GM21367 (cell line): Measurements from ENCODE around the gene SLC6A8.
A peak's percentile ranks its signal among the peaks of the same experiment; 100 is the strongest.
"Not testable (repeated sequence)": the region's sequence is repeated elsewhere in the genome, so short reads cannot be mapped to it uniquely, and the experiment has no call there.

Source experiments
- ATAC-seq: cut with Tn5 transposase; IDR thresholded peaks from one replicate; pipeline ENCODE4 v1.9.1; 2021; ENCODE audit not compliant: unreplicated experiment

Gene SLC6A8

DNA sequence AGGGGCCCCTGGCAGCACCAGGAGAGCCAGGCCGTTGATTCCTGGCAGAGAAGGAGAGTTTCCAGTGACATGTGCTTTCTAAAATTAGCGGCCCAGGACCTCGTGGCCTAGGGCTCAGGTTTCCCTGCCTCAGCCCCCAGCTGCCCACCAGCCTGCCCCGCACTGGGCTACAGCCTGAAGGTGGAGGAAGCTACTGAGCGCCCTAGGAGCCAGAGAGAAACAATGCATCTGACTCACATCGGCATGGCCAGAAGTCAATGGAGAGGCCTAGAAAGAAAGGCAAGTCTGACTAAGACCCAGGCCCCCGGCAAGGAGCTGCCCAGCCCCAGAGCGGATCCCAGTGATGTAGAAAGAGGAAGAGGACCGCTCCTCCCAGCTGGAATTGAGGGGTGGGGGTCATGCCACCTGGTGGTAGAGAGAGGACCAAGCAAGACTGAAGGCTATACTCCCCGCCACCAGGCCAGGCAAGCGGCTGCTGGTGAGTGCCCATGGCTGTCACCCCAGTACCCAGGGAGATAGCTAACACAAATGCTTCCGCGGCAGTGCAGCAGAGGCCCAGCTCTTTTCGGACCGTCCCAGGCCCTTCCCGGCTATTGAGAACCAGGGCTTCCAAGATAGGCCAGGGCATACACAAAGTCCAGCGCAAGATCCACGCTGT, 17.8 kb downstream of the SLC6A8 start:
- not testable (repeated sequence) for ATAC-seq

DNA sequence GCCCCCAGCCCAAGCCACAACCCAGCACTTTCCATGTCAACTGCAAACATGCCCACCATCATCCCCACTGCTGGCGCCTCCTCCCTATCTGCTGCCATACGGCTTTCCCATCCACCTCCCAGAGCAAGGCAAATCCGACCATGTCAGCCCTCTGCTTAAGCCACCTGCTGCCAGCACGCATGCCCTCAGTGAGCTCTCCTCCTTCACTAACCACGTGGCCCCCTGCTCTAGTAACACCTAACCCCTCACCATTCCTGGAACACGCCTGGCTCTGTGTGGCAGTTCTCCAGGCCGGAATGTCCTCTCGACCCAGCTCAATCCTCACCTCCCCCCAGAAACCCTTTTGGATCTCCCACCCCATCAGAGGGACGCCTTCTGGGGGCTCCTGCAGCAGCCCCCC, 19.1 kb downstream of the SLC6A8 start:
- no peak for ATAC-seq

DNA sequence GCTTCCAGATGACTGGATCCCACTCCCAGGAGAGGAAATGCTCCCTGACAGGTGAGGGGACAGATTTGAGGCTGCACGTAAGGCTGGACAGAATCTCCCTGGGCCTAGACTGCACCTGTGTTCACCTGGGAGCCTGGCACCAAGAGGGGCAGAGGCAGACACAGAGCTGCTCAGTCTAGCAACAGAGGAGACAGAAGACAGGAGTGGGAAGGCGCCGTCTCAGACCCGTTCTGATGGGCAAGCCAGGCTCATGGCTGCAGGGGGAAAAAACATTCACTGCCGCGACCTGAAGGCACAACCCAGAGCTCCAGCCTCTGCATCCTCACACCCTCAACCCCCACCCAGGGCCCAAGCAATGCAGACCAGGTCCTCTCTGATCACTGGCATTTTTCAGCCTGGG, 19.7 kb downstream of the SLC6A8 start:
- no peak for ATAC-seq

DNA sequence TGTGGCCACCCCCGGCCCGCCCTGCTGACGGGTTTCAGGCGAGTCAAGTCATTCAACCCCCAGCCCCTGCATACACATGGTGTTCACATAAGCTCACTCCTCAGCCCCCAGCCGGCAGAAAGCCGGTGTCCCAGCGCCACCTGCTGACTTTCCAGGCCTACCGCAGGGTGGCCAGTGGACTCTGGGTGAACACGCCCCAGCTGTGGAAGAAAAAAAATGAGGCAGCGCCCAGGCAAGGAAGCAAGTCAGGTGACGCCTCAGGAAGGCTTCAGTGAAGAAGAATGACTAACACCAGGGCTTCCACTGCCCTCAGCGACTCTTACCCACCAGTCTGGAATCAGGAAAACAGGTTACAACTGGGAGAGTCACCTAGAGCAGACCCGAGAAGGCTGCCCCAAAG, 20.7 kb downstream of the SLC6A8 start:
- ATAC-seq: no peak

DNA sequence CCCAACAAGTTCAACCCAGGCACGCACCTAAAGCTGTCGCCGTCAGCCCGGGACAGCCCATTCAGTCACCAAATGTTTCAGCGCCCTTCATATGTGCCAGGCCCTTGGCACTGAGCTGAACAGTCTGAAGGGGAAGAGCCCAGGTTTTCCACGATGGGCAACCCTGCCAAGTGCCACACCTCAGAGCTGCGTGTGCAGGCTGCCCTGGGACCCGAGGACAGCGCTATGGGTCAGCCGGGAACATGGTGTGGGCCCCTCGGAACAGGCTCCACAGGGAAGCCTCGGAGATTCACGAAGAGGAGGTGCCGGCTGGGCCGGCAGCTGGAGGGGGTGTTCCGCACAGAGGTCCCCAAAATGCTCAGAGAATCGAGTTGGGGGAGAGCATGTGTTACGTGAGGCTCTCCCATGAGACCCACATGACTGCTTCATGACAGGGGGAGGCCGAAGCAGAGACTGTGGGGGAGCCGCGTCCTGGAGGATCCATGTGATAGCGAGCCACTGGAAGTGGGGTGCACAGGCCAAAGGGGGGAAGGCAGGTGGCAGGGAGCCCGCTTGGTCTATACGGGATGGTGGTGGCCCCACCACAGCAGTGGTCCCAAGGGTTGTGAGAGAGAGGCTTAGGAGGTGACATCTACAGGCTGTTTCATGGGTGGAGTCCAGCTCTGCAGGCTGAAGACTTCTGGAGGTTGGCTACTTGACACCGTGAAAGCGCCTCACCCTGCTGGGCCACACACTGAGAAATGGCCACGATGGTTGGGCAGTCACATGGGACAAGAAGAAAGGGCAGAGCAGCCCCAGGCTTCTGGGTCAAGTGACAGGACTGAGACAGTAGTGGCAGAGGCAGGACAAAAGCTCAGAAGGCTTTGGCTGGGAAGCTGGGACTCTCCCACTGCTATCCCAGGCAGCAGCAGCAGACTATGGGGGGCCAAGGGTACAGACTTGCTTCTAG, 22.3 kb downstream of the SLC6A8 start:
- no peak for ATAC-seq

DNA sequence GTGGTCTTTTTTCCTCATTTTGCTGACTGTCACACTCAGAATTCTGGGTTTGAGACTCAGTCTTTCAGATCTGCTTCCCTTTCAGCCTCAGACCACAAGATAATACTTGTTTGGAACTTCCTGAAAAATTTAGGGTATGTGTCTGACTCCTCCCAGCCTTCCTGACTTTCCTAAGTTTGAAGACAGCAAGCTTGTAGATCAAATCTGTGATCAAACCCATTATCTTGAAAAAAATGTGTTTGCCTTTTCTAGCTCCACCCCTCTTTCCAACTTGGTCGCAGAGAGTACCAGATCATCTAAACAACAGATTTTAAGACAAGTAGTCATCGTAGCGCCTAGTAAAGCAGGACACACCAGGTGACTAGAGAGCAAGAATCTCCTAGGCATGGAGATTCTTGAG, 26.5 kb downstream of the SLC6A8 start:
- no peak for ATAC-seq

DNA sequence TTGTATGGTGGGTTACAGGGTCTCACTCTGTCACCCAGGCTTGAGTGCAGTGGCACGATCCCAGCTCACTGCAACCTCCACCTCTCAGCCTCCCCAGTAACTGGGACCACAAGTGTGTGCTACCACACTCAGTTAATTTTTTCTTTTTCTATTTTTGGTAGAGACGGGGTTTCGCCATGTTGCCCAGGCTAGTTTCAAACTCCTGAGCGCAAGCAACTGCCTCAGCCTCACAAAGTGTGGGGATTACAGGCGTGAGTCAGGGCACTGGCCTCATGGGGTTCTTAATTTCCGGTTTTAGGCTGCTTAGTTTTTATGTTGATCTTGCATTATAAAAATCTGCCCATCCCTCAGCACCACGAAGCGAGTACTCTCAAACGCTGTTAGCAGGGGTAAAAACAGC, 29.7 kb downstream of the SLC6A8 start:
- ATAC-seq: no peak

DNA sequence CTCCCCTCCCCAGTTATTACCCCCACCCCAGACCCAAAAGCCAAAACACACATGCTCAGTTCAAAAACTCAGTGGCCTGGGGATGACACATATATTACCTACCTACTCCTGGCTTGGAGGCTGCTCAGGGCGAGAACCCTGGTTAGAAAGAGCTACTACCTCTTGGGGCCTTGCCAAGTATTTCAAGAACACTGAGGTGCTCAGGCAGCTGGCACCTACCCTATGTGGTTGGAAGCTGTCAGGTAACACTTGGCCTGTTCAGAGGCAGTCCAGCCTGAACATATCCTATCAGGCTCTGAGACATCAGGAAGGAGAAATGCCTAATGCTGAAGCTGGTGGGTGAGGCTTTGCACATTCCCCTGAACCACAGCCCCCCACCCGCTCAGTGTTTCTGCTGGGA, 31.5 kb downstream of the SLC6A8 start:
- ATAC-seq: no peak

DNA sequence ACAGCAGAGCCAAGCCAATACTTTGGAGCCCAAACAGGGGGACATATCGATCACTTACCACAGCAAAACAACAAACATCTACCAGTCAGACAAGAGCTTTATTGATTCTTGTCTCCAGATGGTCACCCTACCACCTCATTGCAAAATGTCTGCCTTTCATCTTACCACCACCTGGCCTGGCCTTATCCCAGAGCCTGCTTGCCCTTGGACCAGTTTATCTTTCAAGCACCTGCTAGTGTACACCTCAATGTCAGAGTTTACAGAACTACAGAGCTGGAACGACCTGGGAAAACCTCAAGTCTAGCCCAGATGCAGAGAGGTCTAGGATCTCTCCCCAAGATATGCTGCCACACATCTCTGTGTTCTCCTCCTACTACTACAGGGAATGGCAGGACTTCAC, 32.0 kb downstream of the SLC6A8 start:
- ATAC-seq: no peak

DNA sequence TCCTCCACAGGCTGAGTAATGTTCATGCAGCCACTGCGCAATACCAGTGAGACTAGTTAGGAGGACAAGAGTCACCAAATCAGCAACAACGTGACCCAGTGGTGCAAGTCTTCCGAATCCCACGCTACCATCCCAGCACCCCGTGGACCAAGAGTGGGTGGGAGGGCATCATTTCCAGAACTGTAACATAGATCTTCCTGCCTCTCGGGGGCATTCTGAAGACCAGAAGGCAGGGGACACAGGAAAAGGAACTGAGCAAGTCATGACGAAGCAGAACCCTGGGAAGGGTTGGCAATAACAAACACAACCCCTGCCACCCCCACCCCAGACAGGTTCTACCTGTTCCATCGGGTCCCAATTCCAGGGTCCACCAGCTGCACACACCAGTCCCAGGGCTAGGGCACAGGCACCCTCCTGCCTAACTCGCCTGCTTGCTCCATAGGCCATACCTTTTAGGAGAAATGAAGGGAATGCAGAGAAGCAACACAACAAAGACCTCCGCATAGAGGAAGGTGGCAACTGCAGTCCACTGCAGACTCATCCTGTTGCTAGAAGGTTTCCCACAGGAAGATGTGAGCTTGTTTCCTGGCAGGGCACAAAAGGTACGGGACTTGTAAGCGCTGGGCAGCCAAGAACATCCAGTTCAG, 35.1 kb downstream of the SLC6A8 start:
- no peak for ATAC-seq

DNA sequence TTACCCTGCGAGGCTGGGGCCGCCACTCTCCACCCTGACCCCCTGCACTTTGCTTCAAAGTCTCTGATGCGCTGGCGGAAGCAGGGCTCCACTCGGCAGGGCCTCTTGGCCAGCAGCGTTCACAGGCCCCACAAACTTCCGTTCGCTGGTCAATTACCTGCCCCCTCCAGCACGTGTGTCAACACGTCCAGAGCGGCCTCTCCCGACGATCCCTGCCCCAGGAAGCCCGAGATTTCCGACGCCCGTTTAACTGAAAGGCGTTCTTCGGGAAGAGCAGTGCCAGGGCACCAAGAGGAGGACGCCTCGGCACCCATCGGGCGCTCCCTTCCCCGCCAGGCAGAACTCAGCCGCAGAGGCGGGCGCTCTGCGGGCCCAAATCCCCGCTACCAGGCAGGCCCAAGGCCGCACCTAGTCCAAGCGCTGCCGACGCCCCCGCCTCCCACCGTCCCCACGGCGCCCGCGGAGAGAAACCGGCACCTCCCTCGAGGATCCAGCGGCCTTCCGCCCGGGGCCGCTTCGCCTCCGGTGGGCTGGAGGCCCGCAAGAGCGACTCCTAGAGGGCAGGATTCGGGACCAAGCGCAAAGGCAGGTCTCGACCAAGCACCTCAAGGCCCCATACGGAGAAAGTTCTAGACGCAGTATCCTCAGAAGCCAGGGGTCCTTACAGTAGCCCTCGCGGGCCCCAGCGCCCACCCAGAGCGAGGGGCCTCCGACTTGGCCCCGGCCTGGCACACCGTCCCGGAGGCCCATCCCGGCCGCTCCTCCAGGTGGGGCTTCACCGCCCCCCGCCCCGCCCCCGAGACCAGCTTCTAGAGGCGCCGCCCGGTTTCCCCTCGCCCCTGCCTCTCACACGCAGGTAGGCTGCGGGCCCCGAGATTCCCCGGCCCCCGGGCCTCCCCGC, 35.9 kb downstream of the SLC6A8 start:
- ATAC-seq: peak; percentile 16

DNA sequence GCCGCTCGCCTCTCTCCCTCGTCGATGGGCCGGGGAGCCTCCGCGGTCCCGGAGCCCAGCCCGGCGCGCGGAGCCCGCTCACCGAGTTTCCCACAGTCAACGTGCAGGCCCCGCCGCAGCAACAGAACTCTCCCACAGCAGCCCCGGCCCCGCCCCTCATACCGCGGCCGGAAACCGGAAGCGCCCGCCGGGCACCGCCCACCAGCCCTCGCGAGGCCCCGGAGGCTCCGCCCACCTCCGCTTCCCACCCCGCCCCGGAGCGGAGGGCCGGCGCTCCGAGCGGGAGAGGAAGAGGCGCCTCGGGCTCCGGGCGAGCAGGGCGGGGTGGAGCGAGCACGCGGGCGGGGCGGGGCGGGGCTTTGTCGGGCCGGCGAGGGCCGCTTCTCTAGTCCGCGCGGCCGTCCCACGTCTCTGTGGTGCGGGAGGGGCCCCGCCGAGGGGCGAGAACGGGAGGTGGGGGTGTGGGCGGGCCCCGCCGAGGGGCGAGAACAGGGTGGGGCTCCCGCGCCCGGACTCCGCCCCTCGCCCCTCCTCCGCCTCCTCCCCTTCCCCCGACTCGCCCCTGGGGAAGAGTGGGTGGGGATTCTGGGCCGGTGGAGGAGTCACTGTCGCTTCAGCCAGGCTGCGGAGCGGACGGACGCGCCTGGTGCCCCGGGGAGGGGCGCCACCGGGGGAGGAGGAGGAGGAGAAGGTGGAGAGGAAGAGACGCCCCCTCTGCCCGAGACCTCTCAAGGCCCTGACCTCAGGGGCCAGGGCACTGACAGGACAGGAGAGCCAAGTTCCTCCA, 36.7 kb downstream of the SLC6A8 start, which contains the start of the genes ABCD1 and BCAP31:
Gene ABCD1, plus strand, starts transcription at position 605 of the 787 bp plus-strand sequence. CDS start 411 bp downstream, outside the sequence.
Gene BCAP31, minus strand, starts transcription at position 136 of the 787 bp plus-strand sequence. CDS start 1,143 bp downstream, outside the sequence.
- peak; percentile 43 for ATAC-seq

DNA sequence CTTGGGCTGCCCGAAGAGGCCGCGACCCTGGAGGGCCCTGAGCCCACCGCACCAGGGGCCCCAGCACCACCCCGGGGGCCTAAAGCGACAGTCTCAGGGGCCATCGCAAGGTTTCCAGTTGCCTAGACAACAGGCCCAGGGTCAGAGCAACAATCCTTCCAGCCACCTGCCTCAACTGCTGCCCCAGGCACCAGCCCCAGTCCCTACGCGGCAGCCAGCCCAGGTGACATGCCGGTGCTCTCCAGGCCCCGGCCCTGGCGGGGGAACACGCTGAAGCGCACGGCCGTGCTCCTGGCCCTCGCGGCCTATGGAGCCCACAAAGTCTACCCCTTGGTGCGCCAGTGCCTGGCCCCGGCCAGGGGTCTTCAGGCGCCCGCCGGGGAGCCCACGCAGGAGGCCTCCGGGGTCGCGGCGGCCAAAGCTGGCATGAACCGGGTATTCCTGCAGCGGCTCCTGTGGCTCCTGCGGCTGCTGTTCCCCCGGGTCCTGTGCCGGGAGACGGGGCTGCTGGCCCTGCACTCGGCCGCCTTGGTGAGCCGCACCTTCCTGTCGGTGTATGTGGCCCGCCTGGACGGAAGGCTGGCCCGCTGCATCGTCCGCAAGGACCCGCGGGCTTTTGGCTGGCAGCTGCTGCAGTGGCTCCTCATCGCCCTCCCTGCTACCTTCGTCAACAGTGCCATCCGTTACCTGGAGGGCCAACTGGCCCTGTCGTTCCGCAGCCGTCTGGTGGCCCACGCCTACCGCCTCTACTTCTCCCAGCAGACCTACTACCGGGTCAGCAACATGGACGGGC, 37.5 kb downstream of the SLC6A8 start:
- no peak for ATAC-seq

DNA sequence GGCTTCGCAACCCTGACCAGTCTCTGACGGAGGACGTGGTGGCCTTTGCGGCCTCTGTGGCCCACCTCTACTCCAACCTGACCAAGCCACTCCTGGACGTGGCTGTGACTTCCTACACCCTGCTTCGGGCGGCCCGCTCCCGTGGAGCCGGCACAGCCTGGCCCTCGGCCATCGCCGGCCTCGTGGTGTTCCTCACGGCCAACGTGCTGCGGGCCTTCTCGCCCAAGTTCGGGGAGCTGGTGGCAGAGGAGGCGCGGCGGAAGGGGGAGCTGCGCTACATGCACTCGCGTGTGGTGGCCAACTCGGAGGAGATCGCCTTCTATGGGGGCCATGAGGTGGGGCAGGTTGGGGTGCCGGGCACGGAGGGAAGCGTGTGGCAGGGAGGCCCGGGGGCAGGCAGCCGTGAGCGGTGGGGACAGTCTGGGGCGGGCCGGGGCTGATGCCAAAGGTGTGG, 38.1 kb downstream of the SLC6A8 start:
- ATAC-seq: no peak

DNA sequence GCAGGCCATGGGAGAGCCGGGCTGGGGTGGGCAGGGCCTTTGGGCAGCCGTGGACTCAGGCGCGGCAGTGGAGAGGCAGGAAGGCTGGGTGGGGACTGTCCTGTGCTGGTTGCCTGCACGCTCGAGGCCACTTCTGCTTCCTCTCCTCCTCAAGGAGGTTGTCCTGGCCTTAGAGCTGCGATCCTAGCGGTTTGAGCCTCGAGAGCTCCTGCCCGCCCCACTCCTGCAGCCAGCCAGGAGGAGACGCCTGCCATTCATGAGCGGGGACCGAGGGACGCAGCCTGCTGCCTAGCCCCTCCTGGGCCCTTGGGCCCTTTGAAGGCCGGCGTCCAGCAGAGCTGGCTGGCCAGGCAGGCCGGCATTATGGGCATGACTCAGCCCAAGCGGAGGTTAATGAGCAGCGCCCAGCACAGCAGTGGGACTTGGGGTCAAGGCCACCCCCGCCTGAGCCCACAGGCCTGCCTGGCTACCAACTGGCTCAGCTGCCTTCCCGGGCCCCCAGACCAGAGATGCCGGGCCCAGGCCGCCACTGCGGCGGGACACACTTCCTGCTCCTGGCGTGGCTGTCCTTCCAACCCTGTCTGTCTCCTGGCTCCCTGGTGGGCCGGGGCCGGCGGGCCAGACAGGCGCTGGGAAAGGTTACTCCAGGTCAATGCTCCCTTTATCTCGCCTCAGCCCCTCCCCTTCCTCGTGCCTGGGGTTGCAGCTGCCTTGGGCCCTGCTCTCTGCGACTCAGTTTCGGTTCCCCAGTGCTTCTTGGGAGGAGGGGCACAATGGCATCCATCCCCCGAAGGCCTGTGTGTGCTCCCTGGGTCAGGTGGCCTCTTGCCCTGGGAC, 38.8 kb downstream of the SLC6A8 start:
- peak; percentile 52 for ATAC-seq

DNA sequence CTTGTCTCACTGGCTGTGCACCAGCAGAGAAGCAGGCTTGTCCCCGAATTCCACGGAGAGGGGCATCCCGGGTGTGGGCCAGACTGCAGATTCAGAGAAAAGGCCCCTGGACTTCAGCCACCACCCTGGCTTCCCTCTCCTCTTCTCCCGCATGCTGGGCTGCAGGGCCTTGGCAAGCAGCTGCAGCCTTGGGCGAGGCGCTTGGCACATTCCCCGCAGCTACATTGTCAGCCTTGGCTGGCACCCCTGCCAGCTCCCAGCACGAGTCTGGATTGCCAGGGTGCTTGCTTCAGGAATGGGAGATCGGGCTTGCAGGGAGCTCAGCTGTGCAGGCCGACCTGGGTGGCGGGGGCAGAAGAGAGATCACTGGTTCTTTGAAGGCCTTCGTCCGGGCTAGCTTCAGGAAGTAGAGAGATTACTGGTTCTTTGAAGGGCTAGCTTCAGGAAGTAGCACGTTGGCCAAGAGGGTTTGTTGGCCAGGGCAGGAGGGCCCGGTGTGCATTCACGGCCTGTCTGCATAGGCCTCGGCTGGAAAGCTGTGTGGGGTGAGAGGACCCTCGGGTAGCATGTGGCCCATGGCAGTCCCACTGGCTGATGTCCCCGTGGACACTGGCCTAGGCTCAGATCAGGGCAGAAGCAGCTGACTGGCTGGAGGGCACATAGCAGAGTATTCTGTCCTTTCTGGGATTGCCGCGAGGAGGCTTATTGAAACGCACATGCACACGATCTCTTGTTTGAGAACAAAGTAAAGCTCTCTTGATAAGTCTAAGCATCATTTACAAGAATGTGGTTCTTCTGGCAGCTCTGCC, 39.6 kb downstream of the SLC6A8 start:
- ATAC-seq: no peak

DNA sequence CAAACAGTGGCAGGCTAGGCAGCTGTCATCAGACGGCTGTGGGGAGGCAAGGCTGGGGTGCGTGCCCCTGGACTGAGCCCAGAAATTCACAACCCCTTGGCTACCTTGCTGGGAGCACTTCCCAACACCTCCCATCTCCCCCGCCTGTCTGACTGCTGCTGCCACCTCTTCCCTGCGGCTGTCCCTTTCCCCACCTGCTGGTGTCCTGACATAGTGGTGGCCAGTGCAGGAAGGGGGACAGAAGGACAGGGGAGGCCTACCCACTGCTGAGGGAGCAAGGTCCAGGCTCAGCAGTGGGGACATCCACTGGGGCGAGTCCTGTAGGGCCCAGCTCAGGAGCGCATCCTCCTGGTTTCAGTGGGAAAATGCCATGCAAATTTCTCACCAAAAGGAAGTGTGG, 40.4 kb downstream of the SLC6A8 start:
- no peak for ATAC-seq
